ENCODE results near the gene POLR2E. TPM values are rescaled to one million over a fixed set of nuclear protein-coding genes. Genes with fewer than 3 reads are reported as not detected.

Gene POLR2E
- total and polyA plus RNA-seq, 11 donors = 116 to 220 (median 139) TPM

GRCh38 chr19:1119475-1120217 is 24.5 kb upstream of the POLR2E start:
- Histone ChIP-seq H3K4me1 (peaks cover 0 to 1% (median 0%) of the 10 kb centered on the region in 12 donors), H3K9me3 (no peaks in the 10 kb centered on the region), H3K27ac (no peak overlapping the region), H3K36me3 (peaks cover 4 to 100% (median 94%) of the 10 kb centered on the region in 9 donors), H3K27me3 (no peaks in the 10 kb centered on the region), H3K4me3 (no peak overlapping the region)
- no peak for ATAC-seq
- DNase-seq = no peak
- 94 to 95% (median 94%) methylated on average over 35 to 50 of the region's 50 CpGs for WGBS, 4 donors
- no peak for TF ChIP-seq POLR2A (IDR thresholded peaks at IDR 0.05)
- no peak for TF ChIP-seq CTCF (IDR thresholded peaks at IDR 0.05)
- intact Hi-C loops (cut with DNase I) = loop anchor here in 1 of 10 donors (5.0 kb wide), 1 partner anchor 53 kb away; the partner anchor contains the start of gene SBNO2

DNA sequence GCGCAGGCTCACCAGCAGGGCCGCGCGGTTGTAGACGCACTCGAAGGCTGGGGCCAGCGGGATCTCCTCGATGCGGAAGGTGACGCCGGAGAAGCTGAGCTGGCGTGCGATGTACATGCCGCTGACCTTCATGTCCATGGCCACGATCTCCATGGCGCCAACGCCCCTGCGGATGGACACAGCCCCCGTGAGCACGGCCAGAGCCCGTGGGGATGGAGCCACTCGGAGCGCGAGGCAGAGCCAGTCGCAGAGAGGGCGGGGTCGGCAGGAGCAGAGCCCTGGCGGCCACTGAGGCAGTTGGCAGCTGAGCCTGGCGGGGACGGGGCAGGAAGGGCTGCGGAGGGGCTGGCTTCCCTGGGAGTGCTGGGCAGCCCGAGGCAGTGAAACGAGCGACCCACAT is 23.8 kb upstream of the POLR2E start:
- no peak for DNase-seq
- WGBS, 4 donors = 93 to 96% (median 94%) methylated on average over 31 to 34 of the region's 34 CpGs
- intact Hi-C loops (cut with DNase I) = loop anchor here in 1 of 10 donors (5.0 kb wide), 1 partner anchor 53 kb away; the partner anchor contains the start of gene SBNO2

DNA sequence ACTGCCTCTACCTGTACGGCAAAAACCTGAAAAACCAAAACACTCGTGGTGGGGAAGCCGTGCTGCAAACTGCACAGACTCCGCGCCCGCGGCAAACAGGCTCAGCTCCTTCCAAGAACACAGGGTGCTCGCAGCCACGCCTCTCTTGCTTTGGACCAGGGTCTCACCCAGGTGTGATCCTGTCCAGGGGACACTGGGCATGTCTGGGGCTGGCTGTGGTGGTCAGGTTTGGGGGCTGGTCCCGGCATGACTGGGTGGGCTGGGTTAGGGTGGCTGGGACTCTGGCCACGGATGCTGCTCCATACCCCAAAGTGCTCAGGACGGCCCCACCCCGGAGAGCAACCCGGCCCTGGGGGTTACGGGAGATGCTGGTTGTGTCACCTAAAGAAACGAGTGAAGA is 22.5 kb upstream of the POLR2E start:
- peaks cover 2 to 100% (median 82%) of the 10 kb centered on the region in 9 donors for H3K36me3 ChIP-seq
- no peaks in the 10 kb centered on the region for H3K27me3 ChIP-seq
- no peak for TF ChIP-seq CTCF (IDR thresholded peaks at IDR 0.05)
- TF ChIP-seq POLR2A (IDR thresholded peaks at IDR 0.05) = no peak
- H3K9me3 ChIP-seq = no peaks in the 10 kb centered on the region
- ATAC-seq = no peak
- no peak overlapping the region for H3K4me3 ChIP-seq
- WGBS, 4 donors = 94 to 97% (median 95%) methylated on average over 10 to 16 of the region's 16 CpGs
- no peak overlapping the region for H3K27ac ChIP-seq
- peaks cover 5 to 21% (median 13%) of the 10 kb centered on the region in 12 donors for H3K4me1 ChIP-seq
- intact Hi-C loops (cut with DNase I) = loop anchor here in 1 of 10 donors (5.0 kb wide), 1 partner anchor 55 kb away; the partner anchor contains the start of gene SBNO2
- no peak for DNase-seq

More for the DNA sequence above, 23.8 kb upstream of the POLR2E start:
- no peaks in the 10 kb centered on the region for H3K9me3 ChIP-seq
- peaks cover 4 to 100% (median 93%) of the 10 kb centered on the region in 9 donors for H3K36me3 ChIP-seq
- ATAC-seq = no peak
- H3K4me1 ChIP-seq = peaks cover 0 to 8% (median under 1%) of the 10 kb centered on the region in 12 donors
- no peaks in the 10 kb centered on the region for H3K27me3 ChIP-seq
- H3K27ac ChIP-seq = no peak overlapping the region
- no peak for TF ChIP-seq CTCF (IDR thresholded peaks at IDR 0.05)
- no peak for TF ChIP-seq POLR2A (IDR thresholded peaks at IDR 0.05)
- no peak overlapping the region for H3K4me3 ChIP-seq
